ENCODE results near the gene DMBT1. TPM values are rescaled to one million over a fixed set of nuclear protein-coding genes. Genes with fewer than 3 reads are reported as not detected.

DMBT1 gene
- total RNA-seq, 1 experiment from 2014 or later = 0.62 TPM

GRCh38 chr10:122550427-122550826 lies 10.1 kb upstream of the DMBT1 start:
- no peaks in the 10 kb centered on the region for H3K79me2 ChIP-seq (ENCODE audit: low read length)
- BruUV-seq (replicated peaks) = no TSS peak
- POLR2A ChIA-PET (ENCODE audit: unreplicated experiment) = no interaction called here
- H4K20me1 ChIP-seq (ENCODE audit: low read length) = no peaks in the 10 kb centered on the region
- H3K9me3 ChIP-seq (ENCODE audit: low read length) = no peaks in the 10 kb centered on the region
- TF ChIP-seq EZH2 (IDR thresholded peaks at IDR 0.05; ENCODE audit: low read length, unreplicated experiment) (no peak), EZH2phosphoT487 (IDR thresholded peaks at IDR 0.05; ENCODE audit: borderline replicate concordance, low read length) (no peak)
- TF ChIP-seq, protein P1, sequence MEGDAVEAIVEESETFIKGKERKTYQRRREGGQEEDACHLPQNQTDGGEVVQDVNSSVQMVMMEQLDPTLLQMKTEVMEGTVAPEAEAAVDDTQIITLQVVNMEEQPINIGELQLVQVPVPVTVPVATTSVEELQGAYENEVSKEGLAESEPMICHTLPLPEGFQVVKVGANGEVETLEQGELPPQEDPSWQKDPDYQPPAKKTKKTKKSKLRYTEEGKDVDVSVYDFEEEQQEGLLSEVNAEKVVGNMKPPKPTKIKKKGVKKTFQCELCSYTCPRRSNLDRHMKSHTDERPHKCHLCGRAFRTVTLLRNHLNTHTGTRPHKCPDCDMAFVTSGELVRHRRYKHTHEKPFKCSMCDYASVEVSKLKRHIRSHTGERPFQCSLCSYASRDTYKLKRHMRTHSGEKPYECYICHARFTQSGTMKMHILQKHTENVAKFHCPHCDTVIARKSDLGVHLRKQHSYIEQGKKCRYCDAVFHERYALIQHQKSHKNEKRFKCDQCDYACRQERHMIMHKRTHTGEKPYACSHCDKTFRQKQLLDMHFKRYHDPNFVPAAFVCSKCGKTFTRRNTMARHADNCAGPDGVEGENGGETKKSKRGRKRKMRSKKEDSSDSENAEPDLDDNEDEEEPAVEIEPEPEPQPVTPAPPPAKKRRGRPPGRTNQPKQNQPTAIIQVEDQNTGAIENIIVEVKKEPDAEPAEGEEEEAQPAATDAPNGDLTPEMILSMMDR (conservative IDR thresholded peaks at IDR 0.05; ENCODE audit: low read depth, low read length) = no peak
- CTCF ChIA-PET = no interaction called here
- DNase-seq = no peak
- H3K27ac ChIP-seq (ENCODE audit: low read length) = no peak overlapping the region
- intact Hi-C loops (cut with micrococcal nuclease) = no loop called here
- H2AFZ ChIP-seq (ENCODE audit: low read length) = no peak overlapping the region
- ATAC-seq = no peak
- H3K4me1 ChIP-seq (ENCODE audit: insufficient read depth, low read length) = no peaks in the 10 kb centered on the region
- H3F3A ChIP-seq (ENCODE audit: low read length, unreplicated experiment) = no peaks in the 10 kb centered on the region
- H3K4me3 ChIP-seq (ENCODE audit: low read length) = no peak overlapping the region
- no peak overlapping the region for H3K9ac ChIP-seq (ENCODE audit: low read length)
- H3K4me2 ChIP-seq (ENCODE audit: low read length) = no peak overlapping the region
- no peaks in the 10 kb centered on the region for H3K36me3 ChIP-seq (ENCODE audit: low read depth, low read length)
- H3K9me2 ChIP-seq (replicated peaks; ENCODE audit: low read length) = no peaks in the 10 kb centered on the region
- H3K27me3 ChIP-seq (ENCODE audit: low read length) = no peaks in the 10 kb centered on the region

DNA sequence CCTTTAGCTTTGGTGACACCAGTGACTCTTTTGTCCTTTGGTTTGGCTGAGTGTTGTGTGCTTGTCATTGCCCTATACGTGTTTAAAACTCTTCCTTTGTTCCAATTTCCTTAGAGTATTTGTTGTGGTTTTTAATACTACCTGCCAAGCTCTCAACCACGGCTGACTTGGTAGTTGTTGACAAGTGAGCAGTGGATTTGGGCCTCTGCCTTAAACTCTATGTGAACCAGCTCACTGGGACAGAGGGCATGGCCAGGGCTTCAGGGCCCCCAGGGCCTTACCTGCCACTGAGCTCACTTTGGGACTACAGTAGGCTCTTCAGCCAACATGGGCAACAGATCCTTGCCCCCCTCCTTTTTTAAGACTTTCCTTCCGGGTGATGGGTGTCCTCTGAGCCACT lies 9.6 kb upstream of the DMBT1 start:
- no peaks in the 10 kb centered on the region for H4K20me1 ChIP-seq (ENCODE audit: low read length)
- intact Hi-C loops (cut with micrococcal nuclease) = no loop called here
- H3K27ac ChIP-seq (ENCODE audit: low read length) = no peak overlapping the region
- H3K36me3 ChIP-seq (ENCODE audit: low read depth, low read length) = no peaks in the 10 kb centered on the region
- POLR2A ChIA-PET (ENCODE audit: unreplicated experiment) = no interaction called here
- no peak overlapping the region for H3K9ac ChIP-seq (ENCODE audit: low read length)
- no peak overlapping the region for H3K4me3 ChIP-seq (ENCODE audit: low read length)
- no peaks in the 10 kb centered on the region for H3K27me3 ChIP-seq (ENCODE audit: low read length)
- H3K4me2 ChIP-seq (ENCODE audit: low read length) = no peak overlapping the region
- no peaks in the 10 kb centered on the region for H3F3A ChIP-seq (ENCODE audit: low read length, unreplicated experiment)
- no peaks in the 10 kb centered on the region for H3K9me2 ChIP-seq (replicated peaks; ENCODE audit: low read length)
- H2AFZ ChIP-seq (ENCODE audit: low read length) = no peak overlapping the region
- no peaks in the 10 kb centered on the region for H3K79me2 ChIP-seq (ENCODE audit: low read length)
- no peak for DNase-seq
- no TSS peak for BruUV-seq (replicated peaks)
- no peaks in the 10 kb centered on the region for H3K4me1 ChIP-seq (ENCODE audit: insufficient read depth, low read length)
- no peaks in the 10 kb centered on the region for H3K9me3 ChIP-seq (ENCODE audit: low read length)
- ATAC-seq = no peak
- CTCF ChIA-PET = no interaction called here
- TF ChIP-seq EZH2 (IDR thresholded peaks at IDR 0.05; ENCODE audit: low read length, unreplicated experiment) (no peak), EZH2phosphoT487 (IDR thresholded peaks at IDR 0.05; ENCODE audit: borderline replicate concordance, low read length) (no peak)
- TF ChIP-seq, protein P1 (conservative IDR thresholded peaks at IDR 0.05; ENCODE audit: low read depth, low read length) = no peak

DNA sequence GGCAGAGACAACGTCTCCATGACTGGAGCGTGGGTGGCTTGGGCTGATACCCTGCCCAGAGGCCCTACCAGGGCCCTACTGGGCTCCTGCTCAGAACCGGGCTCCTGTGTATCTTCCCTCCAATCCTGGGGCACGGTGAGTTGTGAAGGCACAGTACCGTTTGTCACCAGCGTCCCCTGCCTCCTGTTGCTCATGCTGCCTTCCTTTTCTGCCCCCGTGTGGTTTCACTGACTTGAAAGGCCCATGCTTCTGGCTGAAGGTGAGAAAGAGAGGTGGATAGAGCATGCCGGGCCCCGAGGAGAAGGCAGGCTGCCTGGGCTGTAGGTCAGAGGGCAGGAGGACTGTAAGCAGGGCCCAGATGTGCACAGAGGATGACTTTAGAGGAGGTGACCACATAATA lies 9.1 kb upstream of the DMBT1 start:
- Histone ChIP-seq H4K20me1 (ENCODE audit: low read length) (no peaks in the 10 kb centered on the region), H3K79me2 (ENCODE audit: low read length) (no peaks in the 10 kb centered on the region), H3F3A (ENCODE audit: low read length, unreplicated experiment) (no peaks in the 10 kb centered on the region), H2AFZ (ENCODE audit: low read length) (no peak overlapping the region), H3K27ac (ENCODE audit: low read length) (no peak overlapping the region), H3K4me1 (ENCODE audit: insufficient read depth, low read length) (no peaks in the 10 kb centered on the region), H3K27me3 (ENCODE audit: low read length) (no peaks in the 10 kb centered on the region), H3K9me3 (ENCODE audit: low read length) (no peaks in the 10 kb centered on the region), H3K36me3 (ENCODE audit: low read depth, low read length) (no peaks in the 10 kb centered on the region), H3K9ac (ENCODE audit: low read length) (no peak overlapping the region), H3K4me3 (ENCODE audit: low read length) (no peak overlapping the region), H3K4me2 (ENCODE audit: low read length) (no peak overlapping the region), H3K9me2 (replicated peaks; ENCODE audit: low read length) (no peaks in the 10 kb centered on the region)
- TF ChIP-seq EZH2phosphoT487 (IDR thresholded peaks at IDR 0.05; ENCODE audit: borderline replicate concordance, low read length) = no peak
- TF ChIP-seq, protein P1 (conservative IDR thresholded peaks at IDR 0.05; ENCODE audit: low read depth, low read length) = no peak
- TF ChIP-seq EZH2 (IDR thresholded peaks at IDR 0.05; ENCODE audit: low read length, unreplicated experiment) = no peak
- BruUV-seq (replicated peaks) = no TSS peak
- intact Hi-C loops (cut with micrococcal nuclease) = no loop called here
- DNase-seq (no peak), ATAC-seq (no peak)
- POLR2A ChIA-PET (ENCODE audit: unreplicated experiment) = no interaction called here
- CTCF ChIA-PET = no interaction called here

All from PC-3 (cell line).